Brain pericyte (primary cell): ENCODE results near the gene C17orf100.
"Not testable (repeated sequence)": the region's sequence is repeated elsewhere in the genome, so short reads cannot be mapped to it uniquely, and the experiment has no call there.

Experiments used
- DNase-seq: peaks from one replicate; pipeline ENCODE4 v3.0.0-alpha.2; 2012; ENCODE audit warnings: low read depth, low spot score

The C17orf100 gene

GRCh38 chr17:6691958-6692357 lies 40.4 kb downstream of the C17orf100 start:
- not testable (repeated sequence) for DNase-seq

- DNase-seq = no peak
Observed at GRCh38 chr17:6695051-6695450, 43.5 kb downstream of the C17orf100 start.

GRCh38 chr17:6695565-6695964 lies 44.0 kb downstream of the C17orf100 start:
- DNase-seq = no peak

- no peak for DNase-seq
Observed at GRCh38 chr17:6696906-6697305, 45.3 kb downstream of the C17orf100 start.

GRCh38 chr17:6698004-6698403 lies 46.4 kb downstream of the C17orf100 start:
- DNase-seq = no peak

GRCh38 chr17:6699997-6700947 lies 48.7 kb downstream of the C17orf100 start:
- DNase-seq = no peak

- DNase-seq = no peak
Observed at GRCh38 chr17:6700948-6701307, 49.4 kb downstream of the C17orf100 start.

GRCh38 chr17:6701719-6702118 lies 50.2 kb downstream of the C17orf100 start:
- no peak for DNase-seq

- no peak for DNase-seq
Observed at GRCh38 chr17:6702567-6703215, 51.1 kb downstream of the C17orf100 start.
